HG03039 (cell line): ENCODE data around the gene YBX1.
"Not testable (repeated sequence)": the region's sequence is repeated elsewhere in the genome, so short reads cannot be mapped to it uniquely, and the experiment has no call there.

Experiments used
- ATAC-seq: cut with Tn5 transposase; IDR thresholded peaks from one replicate; pipeline ENCODE4 v1.9.1; 2021; ENCODE audit warnings: mild to moderate bottlenecking, moderate library complexity; ENCODE audit not compliant: unreplicated experiment

The YBX1 gene

GRCh38 chr1:42748021-42748420 is 65.8 kb downstream of the YBX1 start:
- no peak for ATAC-seq

GRCh38 chr1:42748461-42749410 is 66.5 kb downstream of the YBX1 start:
- no peak for ATAC-seq

GRCh38 chr1:42750041-42750440 is 67.8 kb downstream of the YBX1 start:
- ATAC-seq, result no peak

DNA sequence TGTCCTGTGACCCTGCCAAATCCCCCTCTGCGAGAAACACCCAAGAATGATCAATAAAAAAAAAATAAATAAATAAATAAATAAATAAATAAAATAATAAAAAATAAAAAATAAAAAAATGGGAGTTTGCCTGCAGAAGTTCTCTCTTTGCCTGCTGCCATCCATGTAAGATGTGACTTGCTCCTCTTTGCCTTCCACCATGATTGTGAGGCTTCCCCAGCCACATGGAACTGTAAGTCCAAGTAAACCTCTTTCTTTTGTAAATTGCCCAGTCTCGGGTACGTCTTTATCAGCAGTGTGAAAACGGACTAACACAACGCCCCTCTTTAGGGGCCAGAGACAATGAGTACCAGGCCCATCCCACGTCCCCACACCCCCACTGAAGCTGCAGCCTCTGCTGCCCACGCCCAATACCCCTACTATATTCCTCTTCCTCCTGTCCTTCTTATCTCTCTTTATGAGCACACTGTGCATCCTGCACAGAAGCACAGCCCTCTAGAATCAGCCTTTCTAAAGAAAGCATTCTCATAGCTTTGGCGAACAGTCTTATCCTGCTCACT is 69.4 kb downstream of the YBX1 start:
- not testable (repeated sequence) for ATAC-seq

DNA sequence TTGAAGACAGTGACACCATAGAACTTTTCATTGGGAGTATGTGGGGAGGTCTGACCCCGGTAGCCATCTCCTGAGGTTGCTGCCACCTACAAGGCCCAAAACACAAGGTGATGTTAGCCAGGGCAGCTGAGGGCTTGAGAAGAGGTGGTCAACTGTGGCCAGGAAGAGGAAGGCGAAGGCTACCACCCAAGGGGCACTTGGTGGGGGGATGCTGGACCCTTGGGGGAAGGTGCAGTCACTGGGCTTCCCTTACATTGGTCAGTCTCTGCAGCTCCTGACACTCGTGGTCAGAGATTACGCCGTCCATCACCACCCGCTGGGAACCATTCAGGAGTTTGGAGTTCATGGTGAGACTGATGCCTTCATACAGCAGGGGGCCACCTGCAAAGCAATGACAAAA is 70.1 kb downstream of the YBX1 start:
- ATAC-seq, result no peak

DNA sequence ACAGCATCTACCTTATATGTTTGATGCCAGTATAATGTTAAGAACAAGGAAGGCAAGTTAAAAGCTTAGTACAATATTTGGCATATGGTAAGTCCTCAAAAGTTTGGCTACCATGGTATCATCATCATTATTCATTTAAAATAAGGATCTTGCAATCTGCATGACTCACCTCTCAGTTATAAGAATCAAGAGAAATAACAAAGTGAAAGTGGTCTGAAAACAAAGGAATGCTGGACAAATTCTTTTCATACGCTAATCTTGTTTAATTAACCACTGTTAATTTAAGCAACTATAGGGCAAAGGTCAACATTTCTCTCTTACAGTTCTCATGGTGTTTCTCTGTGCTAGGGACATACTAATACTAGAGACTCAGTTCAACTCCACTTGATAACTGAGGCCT is 70.9 kb downstream of the YBX1 start:
- ATAC-seq, result no peak
